A549 (cell line): ENCODE measurements around the gene ADAD2. TPM values are rescaled to one million over a fixed set of nuclear protein-coding genes. Genes with fewer than 3 reads are reported as not detected.
A peak's percentile ranks its signal among the peaks of the same experiment; 100 is the strongest.

Source experiments
- ATAC-seq, 2 experiments: fragments of 200-7000 bp in 1 of 2; fragments of >200 bp in 1 of 2; cut with Nextera tagmentation in 1 of 2; cut with Tn5 transposase in 1 of 2; 3 replicates each; pipeline versions ENCODE4 v1.8.0 to v1.9.1; 2018 to 2020; ENCODE audit warnings: mild to moderate bottlenecking in 1 of 2, moderate library complexity in 1 of 2
- CTCF ChIA-PET: fragments of 300-600 bp; sonication (Branson Sonifier 250); formaldehyde crosslinking; extraction: SDS; loops from one replicate; lab custom pipeline; 2021; ENCODE audit warnings: antibody characterized with exemption, inconsistent platforms; lab: Yijun Ruan, JAX
- POLR2A ChIA-PET: fragments of 350-600 bp; formaldehyde crosslinking; extraction: SDS; loops from one replicate; lab custom pipeline; 2021; ENCODE audit warnings: antibody characterized with exemption, inconsistent platforms; lab: Yijun Ruan, JAX
- DNase-seq, 2 experiments: peaks; one replicate each; pipeline versions ENCODE4 v3.0.0 to v3.0.0-alpha.2; 2011 to 2016; ENCODE audit warnings: low read depth in 1 of 2, low spot score in 1 of 2
- FAIRE-seq: peaks from 2 replicates; lab custom pipeline; 2011; peaks lifted over from hg19 to GRCh38; lab: Jason Lieb, UNC
- H3K27ac ChIP-seq, 2 experiments: fragments of >200 bp; sonication (Bioruptor Twin); formaldehyde crosslinking; 3 replicates each; pipeline ENCODE4 v1.5.1; 2016 to 2017
- H3K4me1 ChIP-seq: fragments of >200 bp; sonication (Bioruptor Twin); formaldehyde crosslinking; 3 replicates; pipeline ENCODE4 v1.6.1; 2016
- H3K4me2 ChIP-seq: fragments of >200 bp; sonication (Bioruptor Twin); formaldehyde crosslinking; 3 replicates; pipeline ENCODE4 v1.6.1; 2016
- H3K4me3 ChIP-seq: fragments of >200 bp; sonication (Bioruptor Twin); formaldehyde crosslinking; 3 replicates; pipeline ENCODE4 v1.5.1; 2016
- H3K9me3 ChIP-seq: fragments of >200 bp; sonication (Bioruptor Twin); formaldehyde crosslinking; 3 replicates; pipeline ENCODE4 v1.6.1; 2016
- ATOH8 ChIP-seq: fragments of 250-450 bp; sonication (Bioruptor Pico); IDR thresholded peaks from 2 replicates; pipeline ENCODE4 v1.5.0; 2020; ENCODE audit warnings: low read depth, mild to moderate bottlenecking, moderate library complexity
- BHLHE40 ChIP-seq: IDR thresholded peaks from 2 replicates; pipeline ENCODE4 v1.6.1; 2012; ENCODE audit warnings: low read depth, low read length, inconsistent platforms
- CEBPB ChIP-seq, 2 experiments: fragments of >200 bp in 1 of 2; sonication (Bioruptor Twin) in 1 of 2; formaldehyde crosslinking in 1 of 2; IDR thresholded peaks; 2 replicates each; pipeline ENCODE4 v1.6.1; 2012 to 2016
- CHD4 ChIP-seq: fragments of 200-600 bp; sonication (generic); IDR thresholded peaks from 2 replicates; pipeline ENCODE4 v1.6.1; 2016; ENCODE audit warnings: antibody characterized with exemption, mild to moderate bottlenecking, borderline replicate concordance
- FOSB ChIP-seq: fragments of 250-450 bp; sonication (Bioruptor Pico); IDR thresholded peaks from 2 replicates; pipeline ENCODE4 v1.5.0; 2020; ENCODE audit warnings: mild to moderate bottlenecking, moderate library complexity
- HES2 ChIP-seq: fragments of >200 bp; sonication (Bioruptor Twin); formaldehyde crosslinking; IDR thresholded peaks from 2 replicates; pipeline ENCODE4 v1.6.1; 2016
- HMGXB4 ChIP-seq: fragments of 250-450 bp; sonication (Bioruptor Pico); IDR thresholded peaks from 2 replicates; pipeline ENCODE4 v1.5.0; 2021; ENCODE audit warnings: mild to moderate bottlenecking, moderate library complexity, borderline replicate concordance
- JUN ChIP-seq, 2 experiments: fragments of >200 bp; sonication (Bioruptor Twin); formaldehyde crosslinking; IDR thresholded peaks; 2 replicates in 1 of 2; 3 replicates in 1 of 2; pipeline ENCODE4 v1.6.1; 2016 to 2017
- MAZ ChIP-seq: fragments of 150-350 bp; IDR thresholded peaks from 2 replicates; pipeline ENCODE4 v1.6.1; 2014; ENCODE audit warnings: antibody characterized with exemption, low read depth, low read length, borderline replicate concordance
- MYC ChIP-seq: IDR thresholded peaks from 2 replicates; pipeline ENCODE4 v1.6.1; 2012; ENCODE audit warnings: mild to moderate bottlenecking, inconsistent platforms, low read length, improper control_type of control experiment, borderline replicate concordance
- PHF8 ChIP-seq: fragments of 200-600 bp; sonication (generic); IDR thresholded peaks from 2 replicates; pipeline ENCODE4 v1.6.1; 2016; ENCODE audit warnings: low read depth, mild to moderate bottlenecking, antibody characterized with exemption, moderate library complexity, borderline replicate concordance
- RNF2 ChIP-seq: fragments of 200-600 bp; sonication (generic); IDR thresholded peaks from 2 replicates; pipeline ENCODE4 v1.6.1; 2016; ENCODE audit warnings: low read depth, mild to moderate bottlenecking, antibody characterized with exemption, moderate library complexity, borderline replicate concordance
- TFCP2L1 ChIP-seq: fragments of 250-450 bp; sonication (Bioruptor Pico); IDR thresholded peaks from 2 replicates; pipeline ENCODE4 v1.5.0; 2021; ENCODE audit warnings: mild to moderate bottlenecking
- TP53 ChIP-seq: fragments of 250-450 bp; sonication (Bioruptor Pico); IDR thresholded peaks from 2 replicates; pipeline ENCODE4 v1.5.0; 2021; ENCODE audit warnings: mild to moderate bottlenecking, moderate library complexity
- USF2 ChIP-seq: fragments of 450-650 bp; IDR thresholded peaks from 2 replicates; pipeline ENCODE4 v1.6.1; 2014; ENCODE audit warnings: antibody characterized with exemption
- ZC3H11A ChIP-seq: fragments of 450-650 bp; IDR thresholded peaks from 2 replicates; pipeline ENCODE4 v1.6.1; 2014; ENCODE audit warnings: antibody characterized with exemption, mild to moderate bottlenecking
- WGBS: methylation state at CpG from one replicate; pipeline ENCODE4 v1.1.6; 2017; ENCODE audit errors: missing lambda C conversion rate; 5-methylcytosine and 5-hydroxymethylcytosine counted together
- polyA plus RNA-seq, 4 experiments: library from polyadenylated mRNA; depleted of rRNA in 3 of 4; stranded (reverse); fragments of >200 nt; fragmentation: RNase III in 1 of 4; extraction: RNeasy Plus Mini Kit Qiagen cat#74134 plus additional on column Dnase treatment in 1 of 4; gene quantifications; 2 replicates in 3 of 4; 3 replicates in 1 of 4; pipeline ENCODE4 v1.2.3, GENCODE V29; 2011 to 2017

The ADAD2 gene
- polyA plus RNA-seq, 2 of the 4 experiments (the other 2 are of a cell fraction), result not detected

- H3K4me2 ChIP-seq, result no peak overlapping the region
- DNase-seq (no peak), ATAC-seq (no peak)
- H3K4me1 ChIP-seq, result no peaks in the 10 kb centered on the region
- no peak overlapping the region for H3K27ac ChIP-seq
- ChIA-PET CTCF (no interaction called here), POLR2A (no interaction called here)
- WGBS, result 3% methylated on average over 1 of the region's 1 CpG
- no peak overlapping the region for H3K4me3 ChIP-seq
- no peak for TF ChIP-seq TP53 (CRISPR knock-in tag)
- no peak for TF ChIP-seq ZC3H11A
- TF ChIP-seq, all 56 proteins: peak for 0
- no peak for FAIRE-seq
- H3K9me3 ChIP-seq, result no peaks in the 10 kb centered on the region; the same call in 2 of the 3 replicates
Observed at GRCh38 chr16:84241778-84242177, 50.8 kb downstream of the ADAD2 start.

- FAIRE-seq (no peak), ATAC-seq (no peak), DNase-seq (no peak)
- Histone ChIP-seq H3K4me3 (no peak overlapping the region), H3K4me1 (no peaks in the 10 kb centered on the region), H3K27ac (no peak overlapping the region), H3K4me2 (no peak overlapping the region), H3K9me3 (no peaks in the 10 kb centered on the region; the same call in 2 of the 3 replicates)
- POLR2A ChIA-PET, result no interaction called here
- no peak for TF ChIP-seq BHLHE40
- no peak for TF ChIP-seq JUN (IDR thresholded peaks at IDR 0.05)
- no peak for TF ChIP-seq ATOH8
- no peak for TF ChIP-seq CEBPB (IDR thresholded peaks at IDR 0.05)
- no peak for TF ChIP-seq HMGXB4 (CRISPR knock-in tag)
- TF ChIP-seq CHD4, result no peak
- no peak for TF ChIP-seq RNF2
- TF ChIP-seq PHF8, result no peak
- CTCF ChIA-PET, result interaction anchor here (0.5 kb wide), 1 partner anchor 99 kb away, joined by 3 read pairs; no protein-coding TSS in a partner anchor
- 48% methylated on average over 9 of the region's 9 CpGs for WGBS
Observed at GRCh38 chr16:84242839-84243238, 51.9 kb downstream of the ADAD2 start.

- Histone ChIP-seq H3K4me2 (no peak overlapping the region), H3K4me3 (no peak overlapping the region), H3K27ac (no peak overlapping the region), H3K9me3 (no peaks in the 10 kb centered on the region; the same call in 2 of the 3 replicates), H3K4me1 (no peaks in the 10 kb centered on the region)
- FAIRE-seq, result no peak
- WGBS, result 17% methylated on average over 1 of the region's 1 CpG
- peak in 1 of 2 experiments; percentile 53; a peak in 2 of 6 replicates for ATAC-seq
- no peak for DNase-seq
- ChIA-PET POLR2A (no interaction called here), CTCF (interaction anchor here (3.8 kb wide), 1 partner anchor 34 kb away, joined by 22 read pairs; no protein-coding TSS in a partner anchor)
- no peak for TF ChIP-seq PHF8
- no peak for TF ChIP-seq TFCP2L1 (CRISPR knock-in tag)
- no peak for TF ChIP-seq HES2
- no peak for TF ChIP-seq MAZ
- TF ChIP-seq MYC, result no peak
- TF ChIP-seq USF2, result no peak
Observed at GRCh38 chr16:84243732-84244131, 52.8 kb downstream of the ADAD2 start.

GRCh38 chr16:84244728-84245127 is 53.8 kb downstream of the ADAD2 start:
- H3K4me1 ChIP-seq, result no peaks in the 10 kb centered on the region
- H3K4me2 ChIP-seq, result no peak overlapping the region
- ATAC-seq (no peak), FAIRE-seq (no peak), DNase-seq (no peak)
- H3K27ac ChIP-seq, result no peak overlapping the region
- ChIA-PET POLR2A (no interaction called here), CTCF (interaction anchor here (3.8 kb wide), 1 partner anchor 33 kb away, joined by 22 read pairs; no protein-coding TSS in a partner anchor)
- H3K4me3 ChIP-seq, result no peak overlapping the region
- WGBS, result 91% methylated on average over 2 of the region's 2 CpGs
- no peaks in the 10 kb centered on the region; the same call in 2 of the 3 replicates for H3K9me3 ChIP-seq
- TF ChIP-seq FOSB (CRISPR knock-in tag) (no peak), BHLHE40 (no peak)
